GM23338 (cell line): Measurements from ENCODE around the gene FBXL17.

Source experiments
- CREB1 ChIP-seq: fragments of 250-450 bp; sonication (Bioruptor Pico); IDR thresholded peaks from 2 replicates; pipeline ENCODE4 v1.5.0; 2020; ENCODE audit warnings: low read depth, mild to moderate bottlenecking, moderate library complexity
- EZH2 ChIP-seq: fragments of 200-600 bp; sonication (generic); IDR thresholded peaks from one replicate; pipeline ENCODE4 v1.8.0; 2017; ENCODE audit warnings: antibody characterized with exemption, mild to moderate bottlenecking, low read depth; ENCODE audit not compliant: unreplicated experiment
- TF ChIP-seq, protein P1 (sequence below), 2 experiments: fragments of 200-600 bp in 1 of 2; sonication (generic) in 1 of 2; conservative IDR thresholded peaks; 2 replicates each; pipeline versions ENCODE4 v1.5.1 to v1.6.1; 2016 to 2017; ENCODE audit warnings: antibody characterized with exemption in 2 of 2, low read depth in 2 of 2, mild to moderate bottlenecking in 2 of 2, moderate library complexity in 1 of 2
- TF ChIP-seq, protein P2 (sequence below): IDR thresholded peaks from 2 replicates; pipeline ENCODE4 v1.6.1; 2016; ENCODE audit warnings: antibody characterized with exemption

DNA sequence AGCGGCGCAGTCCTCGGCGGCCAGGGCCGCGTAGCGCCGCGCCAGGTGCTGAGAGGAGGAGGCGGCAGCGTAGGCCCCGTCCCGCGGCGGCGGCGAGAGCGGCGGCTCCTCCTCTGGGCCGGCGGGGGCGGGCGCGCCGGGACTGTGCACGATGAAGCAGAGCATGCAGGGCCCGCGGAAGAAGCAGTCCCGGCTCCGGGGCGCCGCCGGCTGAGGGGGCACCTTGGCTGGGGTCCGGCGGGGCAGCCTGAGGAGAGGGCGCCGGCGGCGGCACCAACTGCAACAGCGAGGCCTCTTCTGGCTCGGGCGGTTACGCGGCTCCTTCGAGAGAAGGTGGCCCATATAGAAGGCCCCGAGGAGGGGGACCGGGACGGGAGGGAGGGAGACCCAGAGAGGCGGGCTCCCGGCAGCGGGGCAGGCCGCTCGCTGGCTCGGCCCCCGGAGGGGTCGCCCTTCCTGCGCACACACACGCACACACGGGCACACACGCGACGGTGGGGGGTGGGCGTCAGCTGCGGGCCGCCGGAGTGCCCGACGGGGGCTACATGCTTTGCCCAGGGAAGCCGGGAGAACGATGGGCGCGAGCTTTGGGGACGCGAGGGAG lies 446 bp downstream of the FBXL17 start:
- TF ChIP-seq, protein P1, sequence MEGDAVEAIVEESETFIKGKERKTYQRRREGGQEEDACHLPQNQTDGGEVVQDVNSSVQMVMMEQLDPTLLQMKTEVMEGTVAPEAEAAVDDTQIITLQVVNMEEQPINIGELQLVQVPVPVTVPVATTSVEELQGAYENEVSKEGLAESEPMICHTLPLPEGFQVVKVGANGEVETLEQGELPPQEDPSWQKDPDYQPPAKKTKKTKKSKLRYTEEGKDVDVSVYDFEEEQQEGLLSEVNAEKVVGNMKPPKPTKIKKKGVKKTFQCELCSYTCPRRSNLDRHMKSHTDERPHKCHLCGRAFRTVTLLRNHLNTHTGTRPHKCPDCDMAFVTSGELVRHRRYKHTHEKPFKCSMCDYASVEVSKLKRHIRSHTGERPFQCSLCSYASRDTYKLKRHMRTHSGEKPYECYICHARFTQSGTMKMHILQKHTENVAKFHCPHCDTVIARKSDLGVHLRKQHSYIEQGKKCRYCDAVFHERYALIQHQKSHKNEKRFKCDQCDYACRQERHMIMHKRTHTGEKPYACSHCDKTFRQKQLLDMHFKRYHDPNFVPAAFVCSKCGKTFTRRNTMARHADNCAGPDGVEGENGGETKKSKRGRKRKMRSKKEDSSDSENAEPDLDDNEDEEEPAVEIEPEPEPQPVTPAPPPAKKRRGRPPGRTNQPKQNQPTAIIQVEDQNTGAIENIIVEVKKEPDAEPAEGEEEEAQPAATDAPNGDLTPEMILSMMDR (conservative IDR thresholded peaks at IDR 0.05; ENCODE audit: low read depth in 2 of 2), result no peak
- TF ChIP-seq EZH2 (no peak), CREB1 (CRISPR knock-in tag) (no peak)
- TF ChIP-seq, protein P2, sequence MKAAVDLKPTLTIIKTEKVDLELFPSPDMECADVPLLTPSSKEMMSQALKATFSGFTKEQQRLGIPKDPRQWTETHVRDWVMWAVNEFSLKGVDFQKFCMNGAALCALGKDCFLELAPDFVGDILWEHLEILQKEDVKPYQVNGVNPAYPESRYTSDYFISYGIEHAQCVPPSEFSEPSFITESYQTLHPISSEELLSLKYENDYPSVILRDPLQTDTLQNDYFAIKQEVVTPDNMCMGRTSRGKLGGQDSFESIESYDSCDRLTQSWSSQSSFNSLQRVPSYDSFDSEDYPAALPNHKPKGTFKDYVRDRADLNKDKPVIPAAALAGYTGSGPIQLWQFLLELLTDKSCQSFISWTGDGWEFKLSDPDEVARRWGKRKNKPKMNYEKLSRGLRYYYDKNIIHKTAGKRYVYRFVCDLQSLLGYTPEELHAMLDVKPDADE, result no peak
